Natural killer cell (primary cell): ENCODE measurements around the gene DAD1. TPM values are rescaled to one million over a fixed set of nuclear protein-coding genes. Genes with fewer than 3 reads are reported as not detected.

Source experiments
- ATAC-seq, 3 donors: fragments of 150-1000 bp in 2 of 3; fragments of 200-7000 bp in 1 of 3; cut with Tn5 transposase; 1 replicate in 1 of 3; 2 replicates in 2 of 3; pipeline ENCODE4 v1.10.0; 2021; ENCODE audit warnings: mild to moderate bottlenecking in 2 of 3, moderate library complexity in 2 of 3
- DNase-seq, 2 donors: peaks; one replicate each; pipeline versions ENCODE4 v3.0.0 to v3.0.0-alpha.2; 2013 to 2021; ENCODE audit warnings: mixed read lengths in 1 of 2
- H3K27ac ChIP-seq: one replicate; pipeline ENCODE4 v1.5.1; 2013; ENCODE audit warnings: mild to moderate bottlenecking, low read length
- H3K27me3 ChIP-seq: one replicate; pipeline ENCODE4 v1.6.1; 2013; ENCODE audit warnings: low read length; ENCODE audit not compliant: control insufficient read depth, insufficient read depth
- H3K36me3 ChIP-seq: one replicate; pipeline ENCODE4 v1.6.1; 2013; ENCODE audit warnings: low read length; ENCODE audit not compliant: control insufficient read depth, insufficient read depth
- H3K4me1 ChIP-seq: one replicate; pipeline ENCODE4 v1.6.1; 2013; ENCODE audit warnings: low read length; ENCODE audit not compliant: control insufficient read depth, insufficient read depth
- H3K4me3 ChIP-seq: one replicate; pipeline ENCODE4 v1.5.1; 2013; ENCODE audit warnings: low read length
- H3K9me3 ChIP-seq: one replicate; pipeline ENCODE4 v1.6.1; 2013; ENCODE audit warnings: low read length; ENCODE audit not compliant: control insufficient read depth, insufficient read depth
- H3K27ac Mint-ChIP-seq, 2 donors: one replicate each; pipeline ENCODE4 v1.8.0; 2022; ENCODE audit warnings: mild to moderate bottlenecking in 2 of 2, mixed read lengths in 2 of 2, moderate library complexity in 1 of 2
- H3K27me3 Mint-ChIP-seq, 2 donors: one replicate each; pipeline ENCODE4 v1.8.0; 2022; ENCODE audit warnings: low read depth in 2 of 2, mixed read lengths in 2 of 2
- H3K36me3 Mint-ChIP-seq: one replicate; pipeline ENCODE4 v1.8.0; 2022; ENCODE audit warnings: mixed read lengths
- H3K4me1 Mint-ChIP-seq, 2 donors: one replicate each; pipeline ENCODE4 v1.8.0; 2022; ENCODE audit warnings: mixed read lengths in 2 of 2
- H3K4me3 Mint-ChIP-seq: one replicate; pipeline ENCODE4 v1.8.0; 2022; ENCODE audit warnings: mild to moderate bottlenecking, moderate library complexity, mixed read lengths
- H3K9me3 Mint-ChIP-seq, 2 donors: one replicate each; pipeline ENCODE4 v1.8.0; 2022; ENCODE audit warnings: mixed read lengths in 2 of 2
- CTCF ChIP-seq: fragments of 200-600 bp; IDR thresholded peaks from one replicate; pipeline ENCODE4 v1.8.0; 2022; ENCODE audit warnings: antibody characterized with exemption
- WGBS: methylation state at CpG from one replicate; pipeline ENCODE4 v1.1.7; 2013; ENCODE audit warnings: missing lambda C conversion rate; ENCODE audit not compliant: insufficient coverage; 5-methylcytosine and 5-hydroxymethylcytosine counted together
- intact Hi-C: fragments of 100-400 bp; cut with micrococcal nuclease; formaldehyde crosslinking; loops from one replicate; pipeline ENCODE4 v1.14.2; 2022
- total RNA-seq, 4 donors: library from RNA; stranded (reverse); fragments of 120-200 nt in 1 of 4; gene quantifications; one replicate each; pipeline versions ENCODE4 v1.2.3 to v1.2.4, GENCODE V29; 2013 to 2022

DAD1 gene
- total RNA-seq, 3 donors from 2014 or later (not counting 1 experiment from before 2014, with no cell fraction given) = 79.5 to 97.9 (median 92.8) TPM

GRCh38 chr14:22518073-22518472 lies 71.0 kb downstream of the DAD1 start:
- Histone ChIP-seq H3K27ac (peak overlapping the region; percentile 16), H3K27me3 (no peaks in the 10 kb centered on the region), H3K4me3 (no peak overlapping the region), H3K36me3 (no peaks in the 10 kb centered on the region), H3K4me1 (peaks cover 67% of the 10 kb centered on the region), H3K9me3 (no peaks in the 10 kb centered on the region)
- peaks cover 71 to 80% of the 10 kb centered on the region in 2 donors for H3K4me1 Mint-ChIP-seq
- H3K36me3 Mint-ChIP-seq = no peaks in the 10 kb centered on the region
- TF ChIP-seq CTCF = no peak
- ATAC-seq (no peak), DNase-seq (peak in 1 of 2 donors; percentile 58)
- peak overlapping the region; percentile 4 for H3K4me3 Mint-ChIP-seq
- no peaks in the 10 kb centered on the region for H3K27me3 Mint-ChIP-seq
- H3K27ac Mint-ChIP-seq = peak overlapping the region; percentile 10 to 49
- 71% methylated on average over 1 of the region's 2 CpGs for WGBS
- intact Hi-C loops = no loop called here
- H3K9me3 Mint-ChIP-seq = no peaks in the 10 kb centered on the region

GRCh38 chr14:22517117-22517720 lies 71.8 kb downstream of the DAD1 start:
- H3K27me3 Mint-ChIP-seq = no peaks in the 10 kb centered on the region
- Histone ChIP-seq H3K27me3 (no peaks in the 10 kb centered on the region), H3K4me1 (peaks cover 70% of the 10 kb centered on the region), H3K4me3 (no peak overlapping the region), H3K27ac (peak overlapping the region; percentile 16), H3K9me3 (no peaks in the 10 kb centered on the region), H3K36me3 (no peaks in the 10 kb centered on the region)
- no peak for ATAC-seq
- H3K9me3 Mint-ChIP-seq = no peaks in the 10 kb centered on the region
- DNase-seq = peak in 1 of 2 donors; percentile 40
- no peak overlapping the region for H3K4me3 Mint-ChIP-seq
- H3K36me3 Mint-ChIP-seq = no peaks in the 10 kb centered on the region
- H3K27ac Mint-ChIP-seq = peak overlapping the region; percentile 10 to 49
- no peak for TF ChIP-seq CTCF
- intact Hi-C loops = no loop called here
- H3K4me1 Mint-ChIP-seq = peaks cover 71 to 79% of the 10 kb centered on the region in 2 donors
- 65% methylated on average over 5 of the region's 7 CpGs for WGBS

- Mint-ChIP-seq H3K4me3 (peak overlapping the region; percentile 53), H3K9me3 (no peaks in the 10 kb centered on the region), H3K36me3 (no peaks in the 10 kb centered on the region), H3K27ac (peak overlapping the region; percentile 10 to 72), H3K4me1 (peaks cover 65 to 75% of the 10 kb centered on the region in 2 donors), H3K27me3 (no peaks in the 10 kb centered on the region)
- H3K4me1 ChIP-seq = peaks cover 72% of the 10 kb centered on the region
- no peaks in the 10 kb centered on the region for H3K27me3 ChIP-seq
- ATAC-seq (no peak), DNase-seq (no peak)
- no peak overlapping the region for H3K4me3 ChIP-seq
- no peak overlapping the region for H3K27ac ChIP-seq
- intact Hi-C loops = no loop called here
- no peaks in the 10 kb centered on the region for H3K9me3 ChIP-seq
- no peak for TF ChIP-seq CTCF
- H3K36me3 ChIP-seq = no peaks in the 10 kb centered on the region
- 100% methylated on average over 1 of the region's 2 CpGs for WGBS
Measured at GRCh38 chr14:22515929-22516328, 73.1 kb downstream of the DAD1 start.

Other genes starting within 250 kb of the DAD1 start
- gene ABHD4, start 9.1 kb upstream of the DAD1 start, total RNA-seq = 10 to 100 TPM; 29.7 to 39.3 (median 30.2) TPM
- not detected for gene OR6J1, start 55.1 kb upstream of the DAD1 start, total RNA-seq
- gene OXA1L, start 177.5 kb upstream of the DAD1 start, total RNA-seq = 100 to 1,000 TPM; 121 to 143 (median 125) TPM
- 10 to 100 TPM in 1 of 3 donors, 1 to 10 TPM in 2; 4.3 to 16.8 (median 9.6) TPM for gene SLC7A7, start 226.2 kb upstream of the DAD1 start, total RNA-seq
- 10 to 100 TPM; 40.5 to 42.0 (median 41.6) TPM for gene MRPL52, start 240.7 kb upstream of the DAD1 start, total RNA-seq
- gene MMP14, start 247.4 kb upstream of the DAD1 start, total RNA-seq = 1 to 10 TPM; 1.2 to 1.7 (median 1.4) TPM